GM21447 (cell line): ENCODE results near the gene PPP1R9B.

Source experiments
- ATAC-seq: cut with Tn5 transposase; IDR thresholded peaks from one replicate; pipeline ENCODE4 v1.9.1; 2021; ENCODE audit not compliant: unreplicated experiment

The PPP1R9B gene

DNA sequence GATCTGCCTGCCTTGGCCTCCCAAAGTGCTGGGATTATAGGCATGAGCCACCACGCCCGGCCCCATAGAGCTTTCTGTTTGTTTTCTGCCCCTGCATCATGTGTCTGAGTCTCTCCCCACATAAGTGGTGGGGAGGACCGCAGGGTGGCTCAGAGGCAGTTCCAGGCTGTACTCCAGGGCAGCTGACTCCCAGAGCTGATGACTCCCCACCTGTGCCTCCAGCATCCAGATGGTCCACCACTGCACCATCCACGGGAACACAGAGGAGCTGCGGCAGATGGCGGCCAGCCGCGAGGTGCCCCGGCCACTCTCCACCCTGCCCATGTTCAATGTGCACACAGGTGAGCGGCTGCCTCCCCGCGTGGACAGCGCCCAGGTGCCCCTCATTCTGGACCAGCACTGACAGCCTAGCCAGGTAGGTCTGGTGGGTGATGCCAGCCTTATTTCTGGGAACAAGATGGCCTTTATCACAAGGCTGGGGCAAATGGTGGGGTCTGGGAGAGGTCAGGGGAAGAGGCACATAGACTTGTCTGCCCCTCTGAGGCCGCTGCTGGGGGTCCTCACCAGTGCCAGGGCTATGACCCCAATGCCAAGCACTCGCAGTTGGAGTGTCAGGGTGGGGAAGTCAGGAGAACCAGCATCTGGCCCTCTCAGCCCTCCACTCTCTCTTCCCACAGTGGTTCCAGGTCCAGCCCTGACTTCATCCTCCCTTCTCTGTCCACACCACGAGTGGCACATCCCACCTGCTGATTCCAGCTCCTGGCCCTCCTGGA lies 24.7 kb upstream of the PPP1R9B start:
- ATAC-seq = no peak

DNA sequence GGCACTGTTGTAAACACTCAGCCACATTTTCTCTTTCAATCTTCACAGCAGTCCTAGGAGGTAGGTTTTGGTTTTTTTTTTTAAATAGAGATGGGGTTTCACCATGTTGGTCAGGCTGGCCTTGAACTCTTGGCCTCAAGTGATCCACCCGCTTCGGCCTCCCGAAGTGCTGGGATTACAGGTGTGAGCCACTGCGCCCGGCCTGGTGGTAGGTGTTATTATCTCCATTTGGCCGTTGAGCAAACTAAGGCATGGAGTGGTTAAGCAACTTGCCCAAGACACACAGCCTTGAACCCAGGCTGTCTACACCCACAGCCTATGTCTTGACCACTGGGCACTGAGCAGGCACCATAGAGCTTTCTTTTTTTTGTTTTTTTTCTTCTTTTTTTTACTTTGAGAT lies 24.0 kb upstream of the PPP1R9B start:
- no peak for ATAC-seq

DNA sequence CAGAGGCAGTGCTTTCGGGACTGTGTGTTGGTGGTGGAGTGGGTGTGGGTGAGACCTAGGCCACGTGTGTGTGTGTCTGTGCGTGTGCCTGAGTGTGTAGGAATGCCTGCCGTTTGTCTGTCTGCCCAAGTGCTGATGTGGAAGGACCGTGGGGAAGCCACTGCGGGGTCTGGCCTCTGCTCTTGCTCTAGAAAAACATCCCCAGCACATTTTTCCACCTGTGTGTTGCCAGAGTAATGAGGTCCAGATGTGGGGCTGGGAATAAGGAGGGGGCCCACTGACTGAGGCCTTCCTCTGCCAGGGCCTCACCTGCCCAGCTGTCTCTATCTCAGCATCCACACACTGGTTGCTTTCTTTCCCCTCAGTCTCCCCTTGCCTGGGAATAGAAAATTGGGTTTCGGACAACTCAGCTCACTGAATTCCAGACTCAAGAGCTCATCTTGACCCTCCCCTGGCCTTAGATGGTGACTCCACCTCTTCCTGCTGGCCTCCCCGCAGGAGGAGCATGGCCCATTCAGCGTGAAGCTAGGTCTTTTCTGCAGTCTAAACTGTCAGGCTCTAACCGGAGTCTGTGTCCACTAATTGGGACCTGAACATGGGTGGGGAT lies 23.0 kb upstream of the PPP1R9B start:
- ATAC-seq = no peak

DNA sequence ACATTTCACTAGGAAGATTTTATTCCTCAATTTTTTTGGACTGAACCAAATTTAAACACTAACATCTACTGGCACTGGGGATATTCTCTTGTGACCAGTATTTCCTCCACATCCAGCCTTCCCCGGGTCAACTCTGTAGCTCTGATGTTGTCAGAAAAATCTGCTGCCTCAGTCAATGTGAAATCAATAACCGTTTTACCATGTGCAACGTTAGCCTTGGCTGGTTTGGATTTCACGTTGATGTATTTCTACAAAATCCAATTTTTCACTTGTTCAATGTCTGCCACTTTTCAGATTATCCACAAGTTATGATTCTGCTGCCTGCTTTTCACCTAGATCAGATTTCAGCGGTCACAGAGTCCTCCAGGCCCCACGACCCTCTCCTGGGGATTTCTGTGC lies 22.5 kb upstream of the PPP1R9B start:
- no peak for ATAC-seq

DNA sequence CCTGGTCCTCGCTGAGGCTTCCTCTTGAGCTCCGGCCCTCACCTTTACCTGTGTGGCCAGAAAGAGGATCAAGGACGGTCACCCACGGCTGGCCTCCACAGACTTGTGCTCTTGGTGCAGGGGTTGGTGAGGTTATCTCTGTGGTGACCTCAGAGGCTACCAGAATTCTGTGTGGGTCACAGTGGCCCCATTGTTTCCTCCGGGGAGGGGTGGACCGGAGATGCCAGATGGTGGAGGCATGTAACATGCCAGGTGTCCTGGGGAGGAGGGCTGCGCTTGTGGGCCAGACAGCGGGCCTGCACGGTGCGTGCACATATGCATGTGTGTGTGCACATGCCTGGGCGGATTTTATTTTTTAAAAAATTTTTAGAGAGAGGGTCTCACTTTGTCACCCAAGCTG lies 21.7 kb upstream of the PPP1R9B start:
- no peak for ATAC-seq

DNA sequence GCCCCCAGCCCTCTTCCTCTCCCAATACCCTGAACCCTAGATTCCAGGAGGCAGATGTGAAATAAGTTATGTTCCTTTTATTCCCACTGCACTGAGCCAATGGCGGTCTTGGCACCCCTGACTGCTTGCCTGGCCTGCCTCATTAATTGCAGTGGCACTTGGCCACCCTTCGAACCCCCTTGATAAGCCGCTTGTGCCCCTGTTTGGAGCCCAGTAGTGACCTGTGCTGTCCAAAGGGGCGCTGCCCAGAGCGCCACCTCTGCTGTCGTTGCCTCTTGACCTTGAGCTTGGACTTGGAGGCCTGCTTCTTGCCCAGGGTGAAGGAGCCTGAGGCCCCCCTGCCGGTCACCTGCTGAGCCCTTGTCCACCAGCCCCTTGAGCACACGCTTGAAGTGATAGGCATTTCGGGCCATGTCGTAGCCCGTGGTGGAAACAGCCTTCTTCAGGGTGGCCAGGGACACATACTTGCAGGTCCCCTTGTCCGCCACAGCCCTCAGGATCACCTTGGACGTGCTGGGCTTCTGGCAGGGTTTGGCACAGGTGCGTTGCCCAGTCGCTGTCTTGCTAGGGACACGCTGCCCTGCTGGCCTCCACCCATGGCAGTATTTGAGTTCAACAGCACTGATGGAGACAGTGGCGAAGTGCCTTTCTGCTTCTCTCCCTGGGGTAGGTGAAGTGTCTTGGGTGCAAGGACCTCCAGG lies 21.0 kb upstream of the PPP1R9B start:
- ATAC-seq = no peak

DNA sequence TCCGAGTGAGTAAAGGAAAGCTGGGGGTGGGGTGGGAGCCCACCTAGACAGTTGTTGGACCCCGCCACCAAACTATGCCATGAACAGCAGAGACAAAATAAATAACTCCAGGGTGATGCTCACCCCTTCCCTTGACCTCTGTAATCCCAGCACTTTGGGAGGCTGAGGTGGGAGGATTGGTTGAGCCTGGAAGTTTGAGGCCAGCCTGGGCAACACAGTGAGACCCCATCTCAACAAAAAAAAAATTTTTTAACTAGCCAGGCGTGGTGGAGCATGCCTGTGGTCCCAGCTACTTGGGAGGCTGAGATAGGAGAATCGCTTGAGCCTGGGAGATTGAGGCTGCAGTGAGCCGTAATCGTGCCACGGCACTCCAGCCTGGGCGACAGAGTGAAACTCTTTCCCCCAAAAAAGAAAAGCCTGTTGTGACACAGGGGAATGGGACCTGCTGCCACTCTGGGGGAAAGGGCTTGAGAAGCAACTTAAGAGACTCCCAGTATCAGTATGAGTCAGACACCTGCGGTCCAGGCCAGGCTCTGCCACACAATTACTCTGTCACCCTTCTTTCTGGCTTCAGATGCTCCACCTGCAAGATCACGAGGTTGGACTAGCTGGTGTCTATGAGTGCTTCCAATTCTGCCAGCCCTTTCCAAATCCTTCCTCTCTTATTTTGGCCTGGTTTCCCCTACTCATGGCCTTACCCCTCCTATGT lies 20.3 kb upstream of the PPP1R9B start:
- ATAC-seq = peak; percentile 85

DNA sequence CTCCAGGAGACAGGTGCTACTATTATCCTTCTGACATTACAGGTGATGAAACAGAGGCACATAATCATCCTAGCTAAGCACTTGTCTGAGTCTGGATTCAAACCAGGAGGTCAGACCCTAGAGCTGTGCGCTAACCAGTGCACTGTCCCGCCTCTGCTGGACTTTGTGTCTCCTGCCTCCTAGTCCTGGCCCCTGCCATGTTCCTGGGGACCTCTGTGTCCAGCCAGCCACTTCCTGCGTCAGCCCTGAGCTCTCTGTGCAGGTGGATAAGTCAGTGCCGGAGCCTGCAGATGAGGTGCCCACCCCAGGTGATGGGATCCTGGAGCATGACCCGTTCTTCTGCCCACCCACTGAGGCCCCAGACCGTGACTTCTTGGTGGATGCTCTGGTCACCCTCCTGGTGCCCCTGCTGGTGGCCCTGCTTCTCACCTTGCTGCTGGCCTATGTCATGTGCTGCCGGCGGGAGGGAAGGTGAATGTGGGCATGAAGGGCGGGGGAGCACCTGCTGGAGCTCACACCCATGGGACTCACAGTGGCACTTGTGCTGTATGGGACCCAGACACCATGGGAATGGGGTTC lies 19.5 kb upstream of the PPP1R9B start:
- no peak for ATAC-seq

DNA sequence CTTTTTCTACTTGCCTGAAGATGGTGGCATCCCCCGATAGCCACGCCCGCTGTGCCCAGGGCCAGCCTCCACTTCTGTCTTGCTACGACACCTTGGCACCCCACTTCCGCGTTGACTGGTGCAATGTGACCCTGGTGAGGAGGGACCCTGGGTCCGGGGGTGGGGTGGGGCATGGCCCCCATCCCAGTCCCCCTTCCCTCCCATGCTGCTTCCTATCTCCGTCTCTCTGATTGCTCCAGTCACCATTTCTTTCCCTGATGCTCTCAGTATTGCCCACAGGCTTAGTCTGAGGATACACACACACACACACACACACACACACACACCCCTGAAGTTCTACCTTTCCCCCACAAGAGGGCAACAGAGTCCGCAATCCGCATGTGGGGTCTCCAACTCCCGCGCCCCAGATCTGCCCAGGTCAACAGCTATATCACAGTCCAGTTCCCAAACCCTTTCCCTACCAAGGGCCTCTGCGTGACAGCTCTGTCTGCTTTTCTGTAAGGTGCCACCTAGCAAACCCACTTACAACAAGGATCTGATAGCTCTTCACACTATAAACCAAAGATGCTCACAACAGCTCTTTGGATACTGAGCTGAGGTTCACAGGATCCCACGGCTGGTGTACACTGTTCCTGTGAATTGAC lies 18.8 kb upstream of the PPP1R9B start:
- no peak for ATAC-seq

DNA sequence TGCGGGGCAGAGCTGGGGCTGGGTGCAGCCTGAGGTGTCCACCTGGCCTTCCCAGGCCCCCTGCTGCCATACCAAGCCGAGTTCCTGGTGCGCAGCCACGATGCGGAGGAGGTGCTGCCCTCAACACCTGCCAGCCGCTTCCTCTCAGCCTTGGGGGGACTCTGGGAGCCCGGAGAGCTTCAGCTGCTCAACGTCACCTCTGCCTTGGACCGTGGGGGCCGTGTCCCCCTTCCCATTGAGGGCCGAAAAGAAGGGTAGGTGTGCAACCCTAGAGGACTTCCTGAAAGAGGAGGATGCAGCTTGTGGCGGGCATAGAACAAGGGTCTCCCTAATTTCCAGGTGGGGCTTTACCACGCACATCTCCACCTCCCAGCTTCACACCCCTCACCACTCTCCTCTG lies 17.8 kb upstream of the PPP1R9B start:
- ATAC-seq = no peak

DNA sequence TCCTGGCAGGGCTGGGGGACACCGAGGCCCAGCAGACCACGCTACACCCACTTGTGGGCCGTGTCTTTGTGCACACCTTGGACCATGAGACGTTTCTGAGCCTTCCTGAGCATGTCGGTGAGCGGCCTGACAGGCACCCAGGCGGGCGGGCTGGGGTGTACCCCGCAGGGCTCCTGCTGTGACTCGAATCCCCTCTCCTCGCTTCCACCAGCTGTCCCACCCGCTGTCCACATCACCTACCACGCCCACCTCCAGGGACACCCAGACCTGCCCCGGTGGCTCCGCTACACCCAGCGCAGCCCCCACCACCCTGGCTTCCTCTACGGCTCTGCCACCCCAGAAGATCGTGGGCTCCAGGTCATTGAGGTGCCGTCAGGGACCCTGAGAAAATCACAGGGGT lies 16.9 kb upstream of the PPP1R9B start:
- no peak for ATAC-seq

DNA sequence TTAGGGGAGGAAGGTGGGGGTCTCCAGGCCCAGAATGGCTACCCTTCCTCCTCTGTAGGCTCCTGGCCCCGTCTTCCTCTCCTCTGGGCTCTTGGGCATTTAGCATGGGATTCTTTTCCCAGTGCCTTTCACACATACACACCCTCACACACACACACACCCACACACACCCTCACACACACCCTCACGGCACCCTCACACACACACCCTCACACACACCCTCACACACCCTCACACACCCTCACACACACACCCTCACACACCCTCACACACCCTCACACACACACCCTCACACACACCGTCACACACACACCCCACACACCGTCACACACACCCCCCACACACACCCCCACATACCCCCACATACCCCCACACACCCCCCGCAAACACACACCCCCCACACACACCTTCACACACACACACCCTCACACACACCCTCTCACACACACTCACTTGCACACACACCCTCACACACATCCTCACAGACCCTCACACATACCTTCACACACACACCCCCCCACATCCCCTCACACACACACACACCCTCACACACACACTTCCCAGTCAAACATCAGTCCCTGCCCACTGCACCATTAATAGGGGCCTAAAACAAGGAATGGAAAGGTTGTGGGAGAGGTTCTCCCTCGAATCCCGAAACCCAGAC lies 16.2 kb upstream of the PPP1R9B start:
- ATAC-seq = no peak

DNA sequence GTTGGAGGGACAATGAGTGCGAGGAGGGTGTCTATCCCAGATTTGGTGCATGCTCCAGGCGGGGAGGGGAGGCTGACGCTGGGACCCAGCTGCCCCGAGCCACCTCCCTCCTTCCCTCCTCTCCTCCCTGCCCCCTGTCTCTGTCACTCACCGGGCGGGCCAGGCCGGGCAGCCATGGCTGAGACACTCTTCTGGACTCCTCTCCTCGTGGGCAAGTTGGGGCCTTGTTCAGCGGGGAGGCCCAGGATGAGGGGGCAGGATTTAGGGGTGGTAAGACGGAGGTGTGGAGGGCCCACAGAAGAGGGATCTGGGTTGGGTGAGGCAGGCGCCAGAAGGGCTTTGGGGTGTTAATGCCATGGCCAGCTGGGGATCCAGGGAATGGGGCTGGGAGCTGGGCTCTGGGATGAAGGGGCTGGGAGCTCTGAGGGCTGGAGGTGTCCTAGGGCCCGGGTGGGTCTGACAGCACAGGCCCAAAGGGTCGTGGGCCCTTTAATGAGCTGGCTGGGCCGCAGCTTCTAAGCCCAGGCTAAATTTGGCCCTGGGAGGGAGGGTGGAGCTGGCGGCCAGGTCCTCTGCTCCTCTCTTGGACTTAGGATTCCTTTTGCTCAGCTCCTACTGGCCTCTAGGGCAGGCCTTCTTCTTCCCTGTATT lies 15.5 kb upstream of the PPP1R9B start, which contains the start of gene SGCA:
TSS of gene SGCA (plus strand) at position 139 of the 651 bp plus-strand sequence. CDS start at position 175, 36 bp downstream.
- no peak for ATAC-seq

DNA sequence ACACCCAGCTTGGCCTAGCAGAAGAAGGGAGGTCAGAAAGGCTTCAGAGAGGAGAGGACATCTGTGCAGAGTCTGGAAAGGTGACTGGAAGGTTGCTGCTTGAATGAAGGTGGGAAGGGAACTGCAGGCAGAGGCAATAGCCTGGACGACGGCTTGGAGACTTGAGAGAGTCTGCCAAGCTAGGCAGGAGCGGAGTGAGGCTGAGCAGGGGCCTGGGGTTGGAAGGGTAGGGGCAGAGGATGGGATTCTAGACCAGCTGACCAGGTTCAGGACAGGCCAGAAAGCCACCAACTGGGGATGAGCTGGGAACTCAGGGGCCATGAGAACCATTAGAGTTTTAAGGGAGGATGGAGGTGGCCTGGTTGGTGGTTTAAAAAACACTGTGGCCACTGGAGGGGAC lies 15.0 kb upstream of the PPP1R9B start:
- ATAC-seq = no peak

DNA sequence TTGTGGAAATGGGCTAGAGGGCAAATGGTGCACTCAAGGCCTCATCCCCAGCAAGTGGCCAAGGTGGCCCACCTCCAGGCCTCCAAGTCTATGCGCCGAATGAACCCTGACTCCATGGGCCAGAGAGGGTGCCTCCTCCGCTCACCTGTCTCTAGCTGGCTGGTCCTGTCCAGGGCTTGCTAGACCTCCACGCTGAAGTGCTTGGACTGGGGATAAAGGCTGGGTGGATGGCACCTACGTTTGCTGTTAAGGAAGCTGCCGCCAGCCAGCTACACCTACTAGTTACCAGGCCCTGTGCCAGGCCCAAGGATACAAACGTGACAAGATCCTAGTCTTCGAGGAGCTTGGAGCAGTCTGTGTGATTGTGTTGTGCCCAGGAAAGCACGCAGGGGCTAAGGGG lies 14.6 kb upstream of the PPP1R9B start:
- ATAC-seq = no peak

DNA sequence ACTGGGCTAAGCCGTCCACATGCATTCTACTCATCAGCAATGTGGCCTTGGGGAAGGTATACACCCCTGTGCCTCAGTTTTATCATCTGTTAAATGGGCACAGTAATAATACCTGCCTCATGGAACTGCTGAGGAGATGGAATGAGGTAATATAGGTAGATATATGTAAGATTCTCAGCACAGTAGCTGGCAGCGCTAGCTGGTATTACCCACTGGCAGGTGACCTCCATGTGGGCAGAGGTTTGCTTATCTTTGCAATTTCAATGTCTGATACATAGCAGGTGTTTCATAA lies 14.2 kb upstream of the PPP1R9B start:
- ATAC-seq = no peak

DNA sequence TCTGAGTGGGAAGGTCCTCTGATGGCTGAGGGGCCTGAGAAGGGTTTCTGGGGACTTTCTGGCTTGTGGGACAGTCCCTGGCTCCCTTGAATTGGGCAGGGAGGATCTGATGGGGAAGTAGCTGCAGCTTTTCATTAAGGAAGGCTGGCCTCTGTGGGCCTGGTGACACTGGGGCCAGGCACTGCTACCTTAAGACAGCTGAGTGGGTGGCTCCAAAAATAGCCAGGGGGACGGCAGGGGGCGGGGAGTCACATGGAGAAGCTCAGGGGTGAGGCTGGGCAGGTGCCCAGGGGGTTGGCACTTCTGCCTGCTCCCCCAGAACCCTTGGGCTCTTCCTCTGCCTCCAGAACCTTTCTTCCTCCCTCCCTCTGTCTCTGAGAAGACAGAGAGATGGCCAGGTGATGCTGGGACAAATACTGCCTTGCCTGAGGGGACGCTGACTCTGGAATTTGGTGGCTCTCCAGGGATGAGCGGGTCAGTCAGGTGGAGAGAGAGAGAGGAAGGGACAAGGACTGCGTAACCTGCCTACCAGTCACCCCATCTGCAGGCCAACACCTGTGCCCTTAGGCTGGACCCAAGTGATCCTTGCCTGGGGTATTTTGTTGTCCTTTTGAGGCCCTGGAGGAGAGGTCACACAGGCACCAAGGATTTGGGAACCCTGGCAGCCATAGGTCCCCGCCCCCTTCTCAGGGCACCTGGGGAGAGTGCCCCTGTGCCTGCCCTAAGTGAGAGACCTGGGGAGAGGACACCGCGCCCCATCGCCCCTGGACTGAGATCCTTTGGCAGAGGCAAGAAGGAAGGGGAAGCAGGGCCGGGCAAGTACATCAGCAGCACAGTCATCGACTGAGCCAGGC lies 13.6 kb upstream of the PPP1R9B start:
- no peak for ATAC-seq

DNA sequence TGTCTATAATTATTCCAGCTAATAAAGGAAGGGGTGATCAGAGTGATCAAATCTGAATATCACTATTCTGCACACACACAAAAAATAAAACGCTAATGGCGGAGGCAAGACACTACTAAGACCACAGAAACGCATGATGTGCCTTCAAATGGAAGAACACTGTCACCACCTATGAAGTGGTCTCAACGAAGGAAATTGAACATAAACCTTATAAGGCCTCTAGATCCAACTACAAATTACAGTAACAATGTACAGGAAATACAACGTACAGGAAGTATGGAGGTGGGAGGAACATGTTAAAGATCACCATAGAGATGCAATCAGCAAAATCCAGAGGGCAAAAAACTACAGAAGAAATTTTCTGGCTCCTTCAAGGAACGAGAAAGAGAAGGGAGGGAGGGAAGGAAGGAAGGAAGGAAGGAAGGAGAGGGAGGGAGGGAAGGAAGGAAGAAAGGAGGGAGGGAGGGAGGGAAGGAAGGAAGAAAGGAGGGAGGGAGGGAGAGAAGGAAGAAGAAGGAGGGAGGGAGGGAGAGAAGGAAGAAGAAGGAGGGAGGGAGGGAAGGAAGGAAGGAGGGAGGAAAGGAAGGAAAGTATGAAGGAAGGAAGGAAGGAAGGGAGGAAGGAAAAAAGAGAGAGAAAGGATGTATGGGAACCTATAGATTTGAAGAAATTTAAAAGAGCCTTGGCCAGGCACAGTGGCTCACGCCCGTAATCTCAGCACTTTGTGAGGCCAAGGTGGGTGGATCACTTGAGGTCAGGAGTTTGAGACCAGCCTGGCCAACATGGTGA lies 12.2 kb upstream of the PPP1R9B start:
- ATAC-seq = no peak
